ENCODE data around the gene MEGF6. TPM values are rescaled to one million over a fixed set of nuclear protein-coding genes. Genes with fewer than 3 reads are reported as not detected.

MEGF6 gene
- total and polyA plus RNA-seq, 2 of the 8 experiments (the other 6 are each of a cell fraction or from before 2014, with no cell fraction given), result 4.1 to 14.8 TPM

DNA sequence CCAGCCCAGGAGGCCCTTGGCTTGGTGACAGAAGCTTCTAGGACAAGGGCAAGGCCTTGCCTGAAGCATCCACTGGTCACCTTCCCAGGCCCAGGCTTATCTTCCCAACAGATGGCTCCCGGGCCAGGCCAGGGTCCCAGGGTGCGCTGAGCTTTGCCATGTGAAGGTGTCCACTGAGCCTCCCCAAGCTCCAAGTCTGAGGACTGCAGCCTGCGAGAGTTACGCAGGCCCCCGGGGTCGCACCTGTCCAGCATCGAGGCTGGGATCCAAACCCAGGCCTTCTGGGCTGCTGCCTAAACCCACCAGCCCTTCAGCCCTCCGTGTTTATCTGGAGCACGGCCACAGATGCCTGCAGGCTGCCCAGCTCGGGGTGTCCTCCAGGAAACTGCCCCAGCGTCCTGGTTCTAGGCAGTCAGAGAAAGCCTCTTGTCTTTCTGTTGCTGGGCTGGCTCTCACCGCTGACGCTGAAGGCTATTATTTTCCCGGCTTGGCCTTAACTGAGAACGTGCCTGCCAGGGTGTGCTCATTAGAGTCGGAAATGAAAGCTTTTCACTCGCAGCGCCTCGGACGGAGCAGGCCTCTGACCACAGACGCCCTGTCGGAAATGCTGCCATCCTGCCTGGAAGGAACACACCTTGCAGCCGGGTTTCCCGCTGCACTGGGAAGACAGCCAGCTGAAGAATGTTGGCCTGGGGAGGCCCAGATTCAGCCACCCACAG lies 71.4 kb downstream of the MEGF6 start:
- H3K9ac ChIP-seq (replicated peaks in 1 of 4; ENCODE audit: extremely low read depth in 1 of 4, low read depth in 3 of 4, low read length in 3 of 4), result no peak overlapping the region
- CTCF ChIA-PET (ENCODE audit: partially characterized antibody), result interaction anchor here (1.1 to 2.0 kb wide), 7 partner anchors 21 to 188 kb away, joined by 3 to 8 read pairs (median 5); no protein-coding TSS in a partner anchor

More for the DNA sequence above, 71.4 kb downstream of the MEGF6 start:
- POLR2A ChIA-PET (ENCODE audit: partially characterized antibody), result interaction anchor here (0.9 kb wide), 1 partner anchor 9 kb away, joined by 3 read pairs; no protein-coding TSS in a partner anchor
- Histone ChIP-seq H4K5ac (ENCODE audit: insufficient read length, low read depth, low read length) (no peak overlapping the region), H3K23ac (ENCODE audit: insufficient read length) (no peak overlapping the region), H2BK120ac (replicated peaks; ENCODE audit: low read depth, low read length) (no peak overlapping the region), H3K4me1 (replicated peaks in 1 of 4; ENCODE audit: control insufficient read depth in 3 of 4, insufficient read depth in 4 of 4, low read length in 3 of 4) (peaks cover 0 to 15% (median 3%) of the 10 kb centered on the region in 4 experiments; a peak in 5 of 7 replicates), H3K27me3 (replicated peaks in 1 of 4; ENCODE audit: control insufficient read depth in 3 of 4, extremely low read depth in 1 of 4, insufficient read depth in 3 of 4, low read length in 3 of 4) (peaks cover 0 to 14% (median 3%) of the 10 kb centered on the region in 4 experiments; a peak in 3 of 7 replicates), H3K4me2 (ENCODE audit: insufficient read depth in 1 of 2, low read depth in 2 of 2, low read length in 2 of 2) (no peak overlapping the region), H3K14ac (ENCODE audit: insufficient read length) (no peak overlapping the region), H3K4me3 (ENCODE audit: extremely low read depth in 1 of 4, insufficient read depth in 2 of 4, low read depth in 3 of 4, low read length in 4 of 4) (no peak overlapping the region), H2BK5ac (ENCODE audit: low read depth, low read length) (no peak overlapping the region), H3K9me3 (ENCODE audit: insufficient read depth in 2 of 2, low read depth in 1 of 2, low read length in 1 of 2) (no peaks in the 10 kb centered on the region), H3K36me3 (ENCODE audit: control insufficient read depth in 2 of 4, insufficient read depth in 4 of 4, low read length in 3 of 4) (no peaks in the 10 kb centered on the region), H3K56ac (replicated peaks; ENCODE audit: insufficient read length, low read depth, low read length) (no peak overlapping the region), H2BK12ac (ENCODE audit: low read depth, low read length) (no peak overlapping the region), H3K79me1 (ENCODE audit: low read depth, low read length) (no peaks in the 10 kb centered on the region), H2BK15ac (ENCODE audit: low read length) (no peak overlapping the region), H2AFZ (ENCODE audit: low read length) (no peak overlapping the region), H4K91ac (replicated peaks; ENCODE audit: insufficient read length, low read length) (no peak overlapping the region), H3K18ac (ENCODE audit: extremely low read depth, low read length) (no peak overlapping the region), H3K4ac (replicated peaks; ENCODE audit: insufficient read length, low read depth, low read length) (no peak overlapping the region), H2BK20ac (ENCODE audit: low read length) (no peak overlapping the region), H3K23me2 (ENCODE audit: low read depth, low read length) (no peaks in the 10 kb centered on the region), H4K8ac (ENCODE audit: extremely low read depth, insufficient read depth, low read length) (no peak overlapping the region), H2AK5ac (ENCODE audit: low read depth, low read length) (no peak overlapping the region), H3K79me2 (ENCODE audit: control insufficient read depth in 1 of 2, insufficient read depth in 2 of 2, low read length in 2 of 2) (no peaks in the 10 kb centered on the region), H4K20me1 (replicated peaks in 1 of 2; ENCODE audit: control insufficient read depth in 1 of 2, insufficient read depth in 2 of 2, low read length in 2 of 2) (peaks cover 5 to 15% of the 10 kb centered on the region in 2 experiments), H3K27ac (ENCODE audit: low read depth, low read length) (no peak overlapping the region)
- no peak for TF ChIP-seq SP2 (IDR thresholded peaks at IDR 0.05; ENCODE audit: low read length)
- no peak for TF ChIP-seq RAD21 (IDR thresholded peaks at IDR 0.05 in 1 of 2, conservative IDR thresholded peaks at IDR 0.05 in 1 of 2; ENCODE audit: low read depth in 2 of 2, low read length in 2 of 2)
- TF ChIP-seq CHD2 (IDR thresholded peaks at IDR 0.05; ENCODE audit: low read length), result no peak
- no peak for TF ChIP-seq KDM1A (IDR thresholded peaks at IDR 0.05; ENCODE audit: borderline replicate concordance, low read length)
- no peak for FAIRE-seq
- 89% methylated on average over 24 of the region's 24 CpGs; no CpG with 5 or more reads in 1 of the 2 experiments for WGBS, 2 experiments (ENCODE audit: extremely low coverage in 1 of 2, insufficient coverage in 1 of 2, insufficient read length in 1 of 2, insufficient replicate concordance in 2 of 2, low coverage in 1 of 2, low lambda C conversion rate in 2 of 2, missing lambda C conversion rate in 1 of 2)
- DNase-seq (ENCODE audit: low read depth in 1 of 2, low spot score in 2 of 2), result no peak

Measured in H1 (cell line).